Peyer's patch (tissue), 4 donors: ENCODE measurements around the gene CLMN. TPM values are rescaled to one million over a fixed set of nuclear protein-coding genes. Genes with fewer than 3 reads are reported as not detected.

Experiments
- DNase-seq, 3 donors: peaks; one replicate each; pipeline ENCODE4 v3.0.0-alpha.2; 2017 to 2019
- H3K27ac ChIP-seq, 4 donors: fragments of 200-600 bp; sonication (generic); one replicate each; pipeline ENCODE4 v1.5.1; 2016 to 2019
- H3K27me3 ChIP-seq, 2 donors: fragments of 200-600 bp; sonication (generic); one replicate each; pipeline ENCODE4 v1.5.1; 2019
- H3K36me3 ChIP-seq, 3 donors: fragments of 200-600 bp; sonication (generic); one replicate each; pipeline ENCODE4 v1.5.1; 2016 to 2019
- H3K4me1 ChIP-seq, 4 donors: fragments of 200-600 bp; sonication (generic); one replicate each; pipeline ENCODE4 v1.5.1; 2016 to 2019
- H3K4me3 ChIP-seq, 4 donors: fragments of 200-600 bp; sonication (generic); 1 replicate in 3 of 4; 2 replicates in 1 of 4; pipeline ENCODE4 v1.5.1; 2016 to 2019; ENCODE audit warnings: mild to moderate bottlenecking in 1 of 4
- H3K9me3 ChIP-seq, 4 donors: fragments of 200-600 bp; sonication (generic); one replicate each; pipeline ENCODE4 v1.5.1; 2016 to 2019; ENCODE audit warnings: mild to moderate bottlenecking in 1 of 4
- POLR2A ChIP-seq, 2 donors: fragments of 450-650 bp; IDR thresholded peaks; one replicate each; pipeline ENCODE4 v1.5.1; 2017; ENCODE audit warnings: antibody characterized with exemption in 2 of 2, mild to moderate bottlenecking in 2 of 2, moderate library complexity in 2 of 2
- total RNA-seq, 4 donors: library from RNA; depleted of rRNA; stranded (reverse); fragments of >200 nt; gene quantifications; one replicate each; pipeline ENCODE4 v1.1.0, GENCODE V29; 2016
- TF ChIP-seq, protein P1 (sequence below), 6 experiments: fragments of 450-650 bp in 4 of 6; fragments of 200-600 bp in 2 of 6; sonication (generic) in 1 of 6; IDR thresholded peaks; one replicate each; pipeline ENCODE4 v1.5.1; 2017 to 2019; ENCODE audit warnings: antibody characterized with exemption in 6 of 6, mild to moderate bottlenecking in 3 of 6, moderate library complexity in 1 of 6

The CLMN gene
- total RNA-seq, 4 donors from 2014 or later, result 18.7 to 38.8 (median 36.4) TPM

DNA sequence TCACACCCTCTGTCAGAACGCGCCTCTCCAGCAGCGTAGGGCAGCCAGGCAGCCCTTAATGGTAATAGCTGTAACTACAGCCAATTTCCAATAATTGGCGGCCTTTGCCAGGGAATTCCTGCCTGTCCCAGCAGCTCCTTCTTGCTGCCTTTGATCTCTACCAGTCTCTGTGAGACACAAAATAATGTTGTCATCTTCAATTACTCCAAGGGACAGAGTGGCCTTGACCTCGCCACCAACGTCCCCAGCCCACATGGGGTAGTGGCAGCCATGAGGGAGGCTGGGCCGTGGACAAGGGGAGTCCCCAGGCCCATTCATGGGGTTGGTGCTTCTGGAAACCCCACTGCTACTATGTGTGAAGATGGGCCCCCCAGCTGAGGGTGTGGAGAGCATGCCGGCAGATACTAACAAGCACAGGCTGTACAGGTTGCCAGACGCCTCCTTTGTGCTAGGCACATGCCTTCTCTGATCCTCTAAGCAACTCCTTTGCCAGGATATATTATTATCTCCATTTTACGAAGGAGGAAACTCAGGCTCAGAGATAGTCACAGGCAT lies 17.4 kb upstream of the CLMN start:
- Histone ChIP-seq H3K27me3 (no peaks in the 10 kb centered on the region), H3K36me3 (no peaks in the 10 kb centered on the region), H3K27ac (no peak overlapping the region), H3K9me3 (no peaks in the 10 kb centered on the region), H3K4me3 (no peak overlapping the region), H3K4me1 (peaks cover 0 to 12% (median 0%) of the 10 kb centered on the region in 4 donors)
- no peak for DNase-seq
- TF ChIP-seq POLR2A (IDR thresholded peaks at IDR 0.05), result no peak
- TF ChIP-seq, protein P1, sequence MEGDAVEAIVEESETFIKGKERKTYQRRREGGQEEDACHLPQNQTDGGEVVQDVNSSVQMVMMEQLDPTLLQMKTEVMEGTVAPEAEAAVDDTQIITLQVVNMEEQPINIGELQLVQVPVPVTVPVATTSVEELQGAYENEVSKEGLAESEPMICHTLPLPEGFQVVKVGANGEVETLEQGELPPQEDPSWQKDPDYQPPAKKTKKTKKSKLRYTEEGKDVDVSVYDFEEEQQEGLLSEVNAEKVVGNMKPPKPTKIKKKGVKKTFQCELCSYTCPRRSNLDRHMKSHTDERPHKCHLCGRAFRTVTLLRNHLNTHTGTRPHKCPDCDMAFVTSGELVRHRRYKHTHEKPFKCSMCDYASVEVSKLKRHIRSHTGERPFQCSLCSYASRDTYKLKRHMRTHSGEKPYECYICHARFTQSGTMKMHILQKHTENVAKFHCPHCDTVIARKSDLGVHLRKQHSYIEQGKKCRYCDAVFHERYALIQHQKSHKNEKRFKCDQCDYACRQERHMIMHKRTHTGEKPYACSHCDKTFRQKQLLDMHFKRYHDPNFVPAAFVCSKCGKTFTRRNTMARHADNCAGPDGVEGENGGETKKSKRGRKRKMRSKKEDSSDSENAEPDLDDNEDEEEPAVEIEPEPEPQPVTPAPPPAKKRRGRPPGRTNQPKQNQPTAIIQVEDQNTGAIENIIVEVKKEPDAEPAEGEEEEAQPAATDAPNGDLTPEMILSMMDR (IDR thresholded peaks at IDR 0.05), result no peak

DNA sequence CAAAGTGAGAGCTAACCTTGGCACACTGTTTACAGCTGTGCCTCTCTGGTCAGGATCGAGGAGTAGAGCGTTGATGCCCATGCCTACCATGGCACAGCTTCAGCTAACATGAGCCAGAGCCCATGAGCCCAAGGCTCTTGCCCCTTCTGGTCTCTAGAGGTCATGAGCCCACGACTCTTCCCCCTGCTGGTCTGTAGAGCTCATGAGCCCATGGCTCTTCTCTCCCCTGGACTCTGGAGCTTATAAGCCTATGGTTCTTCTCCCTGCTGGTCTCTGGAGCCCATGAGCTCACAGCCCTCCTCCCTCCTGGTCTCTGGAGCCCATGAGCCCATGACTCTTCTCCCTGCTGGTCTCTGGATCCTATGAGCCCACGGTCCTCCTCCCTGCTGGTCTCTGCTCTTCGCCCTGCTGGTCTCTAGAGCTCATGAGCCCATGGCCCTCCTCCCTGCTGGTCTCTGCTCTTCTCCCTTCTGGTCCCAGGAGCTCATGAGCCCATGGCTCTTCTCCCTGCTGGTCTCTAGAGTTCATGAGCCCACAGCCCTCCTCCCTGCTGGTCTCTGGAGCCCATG lies 16.6 kb upstream of the CLMN start:
- Histone ChIP-seq H3K4me1 (peaks cover 0 to 20% (median 0%) of the 10 kb centered on the region in 4 donors), H3K36me3 (no peaks in the 10 kb centered on the region), H3K4me3 (no peak overlapping the region), H3K27me3 (no peaks in the 10 kb centered on the region), H3K27ac (no peak overlapping the region), H3K9me3 (no peaks in the 10 kb centered on the region)
- no peak for TF ChIP-seq POLR2A (IDR thresholded peaks at IDR 0.05)
- TF ChIP-seq, protein P1 (IDR thresholded peaks at IDR 0.05), result no peak
- no peak for DNase-seq

DNA sequence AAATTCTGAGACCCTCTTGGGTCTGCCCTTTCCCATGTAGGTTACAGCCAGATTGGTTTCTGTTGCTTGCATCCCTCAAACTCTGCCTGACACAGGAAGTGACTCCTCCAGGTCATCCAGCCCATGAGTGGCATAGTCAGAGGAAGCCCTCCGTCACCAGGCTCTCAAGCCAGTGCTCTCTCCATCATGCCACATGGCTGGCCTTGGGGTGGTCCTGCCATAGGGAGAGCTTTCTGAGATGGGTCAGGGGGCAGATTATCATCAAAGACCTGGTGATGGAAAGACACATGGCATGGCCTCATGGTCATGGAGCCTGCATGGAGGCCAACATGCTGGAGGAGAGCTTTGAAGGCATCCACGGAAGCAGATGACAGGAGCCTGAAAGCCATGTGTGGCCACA lies 15.4 kb upstream of the CLMN start:
- Histone ChIP-seq H3K9me3 (no peaks in the 10 kb centered on the region), H3K4me3 (no peak overlapping the region), H3K27ac (no peak overlapping the region), H3K27me3 (no peaks in the 10 kb centered on the region), H3K4me1 (peaks cover 0 to 20% (median 0%) of the 10 kb centered on the region in 4 donors), H3K36me3 (no peaks in the 10 kb centered on the region)
- DNase-seq, result no peak
- TF ChIP-seq POLR2A (IDR thresholded peaks at IDR 0.05), result no peak
- TF ChIP-seq, protein P1 (IDR thresholded peaks at IDR 0.05), result no peak

DNA sequence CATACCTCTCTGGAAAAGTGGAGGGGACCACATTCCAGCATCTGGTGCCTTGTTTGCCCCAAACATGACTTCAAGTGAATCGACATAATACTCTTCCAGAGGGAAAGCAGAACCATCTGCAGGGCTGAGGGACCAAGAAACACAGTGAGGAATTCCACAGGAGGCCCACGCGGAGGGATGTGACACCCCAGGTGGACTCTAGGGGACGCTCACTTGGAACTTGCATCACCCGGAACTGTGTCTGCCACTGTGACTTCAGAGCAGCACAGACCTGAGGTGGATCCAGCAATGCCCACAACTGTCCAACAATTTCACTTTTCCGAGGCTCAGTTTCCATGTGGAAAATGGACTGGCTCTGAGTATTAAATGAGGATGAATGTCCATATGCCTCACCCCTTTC lies 14.3 kb upstream of the CLMN start:
- no peaks in the 10 kb centered on the region for H3K9me3 ChIP-seq
- H3K36me3 ChIP-seq, result no peaks in the 10 kb centered on the region
- TF ChIP-seq, protein P1 (IDR thresholded peaks at IDR 0.05), result no peak
- no peak for TF ChIP-seq POLR2A (IDR thresholded peaks at IDR 0.05)
- no peak for DNase-seq
- H3K4me1 ChIP-seq, result peaks cover 0 to 20% (median 0%) of the 10 kb centered on the region in 4 donors
- no peak overlapping the region for H3K27ac ChIP-seq
- no peaks in the 10 kb centered on the region for H3K27me3 ChIP-seq
- no peak overlapping the region for H3K4me3 ChIP-seq

DNA sequence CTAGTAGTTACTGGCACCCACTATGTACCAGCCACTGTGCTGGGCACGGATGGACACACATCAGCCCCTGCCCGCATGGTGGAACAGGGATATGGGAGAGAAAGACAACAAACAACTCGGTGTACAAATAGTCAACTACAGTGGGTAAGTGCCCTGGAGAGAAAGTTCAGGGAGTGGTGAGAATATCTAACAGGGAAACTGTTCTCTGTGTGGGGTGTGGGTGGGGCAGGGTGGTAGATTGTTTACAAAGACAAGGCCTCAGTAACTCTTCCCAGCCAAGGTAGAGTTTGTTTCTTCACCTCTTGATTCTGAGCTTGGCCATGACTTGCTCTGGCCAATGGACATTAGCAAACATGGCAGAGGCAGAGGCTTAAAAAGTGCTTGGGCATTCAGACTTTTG lies 12.9 kb upstream of the CLMN start:
- Histone ChIP-seq H3K27me3 (no peaks in the 10 kb centered on the region), H3K9me3 (no peaks in the 10 kb centered on the region), H3K4me3 (no peak overlapping the region), H3K4me1 (peaks cover 0 to 20% (median 4%) of the 10 kb centered on the region in 4 donors), H3K36me3 (no peaks in the 10 kb centered on the region), H3K27ac (peak overlapping the region in 1 of 4 donors; percentile 35)
- TF ChIP-seq POLR2A (IDR thresholded peaks at IDR 0.05), result no peak
- TF ChIP-seq, protein P1 (IDR thresholded peaks at IDR 0.05), result no peak
- DNase-seq, result no peak
